Endodermal cell (in vitro differentiated cells): Measurements from ENCODE around the gene ZDHHC24. TPM values are rescaled to one million over a fixed set of nuclear protein-coding genes. Genes with fewer than 3 reads are reported as not detected.

ENCODE experiments used
- DNase-seq: peaks from one replicate; pipeline ENCODE4 v3.0.0-alpha.2; 2017
- H3K27ac ChIP-seq: 2 replicates; pipeline ENCODE4 v1.5.1; 2013; ENCODE audit warnings: mild to moderate bottlenecking, low read depth, low read length, moderate library complexity
- H3K27me3 ChIP-seq: 2 replicates; pipeline ENCODE4 v1.6.1; 2013; ENCODE audit warnings: mild to moderate bottlenecking, low read length, moderate library complexity; ENCODE audit not compliant: insufficient read depth, control insufficient read depth, poor library complexity, severe bottlenecking
- H3K36me3 ChIP-seq: 2 replicates; pipeline ENCODE4 v1.7.0; 2013; ENCODE audit warnings: mild to moderate bottlenecking, low read length, moderate library complexity; ENCODE audit not compliant: control insufficient read depth, insufficient read depth
- H3K4me1 ChIP-seq: one replicate; pipeline ENCODE4 v1.7.0; 2013; ENCODE audit warnings: low read length; ENCODE audit not compliant: control insufficient read depth, insufficient read depth
- H3K4me3 ChIP-seq: 2 replicates; pipeline ENCODE4 v1.5.1; 2013; ENCODE audit warnings: mild to moderate bottlenecking, low read length, moderate library complexity
- H3K9ac ChIP-seq: 2 replicates; pipeline ENCODE4 v1.6.1; 2013; ENCODE audit warnings: mild to moderate bottlenecking, low read length, moderate library complexity; ENCODE audit not compliant: poor library complexity, severe bottlenecking; ENCODE audit errors: extremely low read depth
- H3K9me3 ChIP-seq: 2 replicates; pipeline ENCODE4 v1.6.1; 2013; ENCODE audit warnings: mild to moderate bottlenecking, low read length, moderate library complexity; ENCODE audit not compliant: control insufficient read depth
- H3K27ac Mint-ChIP-seq: 2 replicates; pipeline ENCODE4 v1.8.0; 2020; ENCODE audit warnings: mixed read lengths
- H3K27me3 Mint-ChIP-seq: 2 replicates; pipeline ENCODE4 v1.8.0; 2021; ENCODE audit warnings: mild to moderate bottlenecking, mixed read lengths; ENCODE audit not compliant: insufficient read depth
- H3K36me3 Mint-ChIP-seq: 2 replicates; pipeline ENCODE4 v1.8.0; 2020; ENCODE audit warnings: low read depth, mixed read lengths
- H3K4me1 Mint-ChIP-seq: 2 replicates; pipeline ENCODE4 v1.8.0; 2020; ENCODE audit warnings: mixed read lengths
- H3K4me3 Mint-ChIP-seq: 2 replicates; pipeline ENCODE4 v1.8.0; 2020; ENCODE audit warnings: mild to moderate bottlenecking, moderate library complexity, mixed read lengths
- H3K9me3 Mint-ChIP-seq: 2 replicates; pipeline ENCODE4 v1.8.0; 2020; ENCODE audit warnings: mild to moderate bottlenecking, mixed read lengths
- WGBS, 2 experiments: methylation state at CpG; one replicate each; pipeline versions ENCODE4 v1.1.5 to v1.1.7; 2013; ENCODE audit warnings: missing lambda C conversion rate in 2 of 2, mixed read lengths in 1 of 2; ENCODE audit not compliant: insufficient coverage in 1 of 2, insufficient read length in 1 of 2; 5-methylcytosine and 5-hydroxymethylcytosine counted together
- total RNA-seq, 2 donors: library from RNA; stranded (reverse); fragmentation: NEBNext Ultra II Directional in 1 of 2; extraction: Animal tissue kit (Norgen Biotek cat#: 25700) in 1 of 2; gene quantifications; 2 replicates in 1 of 2; 3 replicates in 1 of 2; pipeline ENCODE4 v1.2.1, GENCODE V29; 2021
- TF ChIP-seq, protein P1 (sequence below): fragments of 200-600 bp; sonication (generic); conservative IDR thresholded peaks from 2 replicates; pipeline ENCODE4 v1.5.0; 2021; ENCODE audit warnings: antibody characterized with exemption, mild to moderate bottlenecking

The ZDHHC24 gene
- total RNA-seq, 2 donors from 2014 or later, result 10.6 to 11.7 TPM

DNA sequence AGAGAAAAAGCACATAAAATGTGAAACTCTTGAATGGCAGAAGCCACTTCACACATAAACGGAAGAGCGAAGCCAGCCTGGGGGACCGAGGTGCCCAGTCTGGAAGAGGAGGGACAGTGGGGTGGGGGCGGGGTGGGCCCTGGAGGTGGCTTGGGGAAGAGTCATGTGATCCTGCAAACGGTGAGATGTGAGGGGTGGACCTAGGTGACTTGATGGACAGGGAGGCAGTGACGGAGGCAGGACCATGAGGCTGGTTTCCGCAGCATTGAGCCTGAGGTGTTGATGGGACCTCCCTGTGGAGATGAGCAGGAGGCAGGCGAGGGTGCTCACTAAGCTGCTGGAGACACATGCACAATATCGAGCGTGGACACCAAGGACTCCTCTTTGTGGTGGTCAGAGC lies 16.8 kb downstream of the ZDHHC24 start:
- Mint-ChIP-seq H3K36me3 (peaks cover 28% of the 10 kb centered on the region), H3K4me3 (no peak overlapping the region), H3K4me1 (no peaks in the 10 kb centered on the region), H3K27me3 (no peaks in the 10 kb centered on the region), H3K27ac (peak overlapping the region; percentile 57), H3K9me3 (no peaks in the 10 kb centered on the region)
- no peaks in the 10 kb centered on the region for H3K9me3 ChIP-seq
- 86 to 87% methylated on average over 7 to 10 of the region's 10 CpGs for WGBS, 2 experiments
- peak; percentile 73 for DNase-seq
- H3K4me3 ChIP-seq, result no peak overlapping the region
- no peaks in the 10 kb centered on the region for H3K36me3 ChIP-seq
- H3K27ac ChIP-seq, result no peak overlapping the region
- no peak overlapping the region for H3K9ac ChIP-seq
- no peaks in the 10 kb centered on the region for H3K27me3 ChIP-seq
- TF ChIP-seq, protein P1, sequence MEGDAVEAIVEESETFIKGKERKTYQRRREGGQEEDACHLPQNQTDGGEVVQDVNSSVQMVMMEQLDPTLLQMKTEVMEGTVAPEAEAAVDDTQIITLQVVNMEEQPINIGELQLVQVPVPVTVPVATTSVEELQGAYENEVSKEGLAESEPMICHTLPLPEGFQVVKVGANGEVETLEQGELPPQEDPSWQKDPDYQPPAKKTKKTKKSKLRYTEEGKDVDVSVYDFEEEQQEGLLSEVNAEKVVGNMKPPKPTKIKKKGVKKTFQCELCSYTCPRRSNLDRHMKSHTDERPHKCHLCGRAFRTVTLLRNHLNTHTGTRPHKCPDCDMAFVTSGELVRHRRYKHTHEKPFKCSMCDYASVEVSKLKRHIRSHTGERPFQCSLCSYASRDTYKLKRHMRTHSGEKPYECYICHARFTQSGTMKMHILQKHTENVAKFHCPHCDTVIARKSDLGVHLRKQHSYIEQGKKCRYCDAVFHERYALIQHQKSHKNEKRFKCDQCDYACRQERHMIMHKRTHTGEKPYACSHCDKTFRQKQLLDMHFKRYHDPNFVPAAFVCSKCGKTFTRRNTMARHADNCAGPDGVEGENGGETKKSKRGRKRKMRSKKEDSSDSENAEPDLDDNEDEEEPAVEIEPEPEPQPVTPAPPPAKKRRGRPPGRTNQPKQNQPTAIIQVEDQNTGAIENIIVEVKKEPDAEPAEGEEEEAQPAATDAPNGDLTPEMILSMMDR, result no peak
- H3K4me1 ChIP-seq, result no peaks in the 10 kb centered on the region

DNA sequence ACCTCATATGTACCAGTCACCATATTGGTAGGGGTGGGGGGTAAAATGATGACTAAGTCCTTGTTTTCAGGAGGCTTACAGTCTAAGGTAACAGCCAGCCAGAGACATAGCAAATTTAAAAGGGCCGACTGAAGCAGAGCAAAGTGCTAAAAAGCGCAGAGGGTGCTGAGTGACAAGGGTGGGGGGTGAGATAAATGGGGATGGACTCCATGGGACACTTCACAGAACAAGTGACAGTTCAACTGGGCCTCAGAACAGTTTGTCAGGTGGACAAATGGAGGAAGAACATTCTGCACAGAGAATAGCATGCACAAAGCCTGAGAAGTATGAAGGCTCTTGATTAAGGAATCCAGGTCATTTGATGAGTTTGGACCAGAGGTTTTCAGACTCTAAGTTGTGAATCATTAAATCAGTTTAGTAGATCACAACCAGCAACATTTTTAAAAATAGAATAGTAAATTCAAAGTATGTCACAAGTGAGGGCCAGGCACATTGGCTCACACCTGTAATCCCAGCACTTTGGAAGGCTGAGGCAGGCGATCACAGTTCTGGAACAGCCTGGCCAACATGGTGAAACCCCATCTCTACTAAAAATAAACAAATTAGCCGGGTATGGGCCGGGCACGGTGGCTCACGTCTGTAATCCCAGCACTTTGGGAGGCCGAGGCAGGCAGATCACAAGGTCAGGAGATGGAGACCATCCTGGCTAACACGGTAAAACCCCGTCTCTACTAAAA lies 21.4 kb downstream of the ZDHHC24 start:
- H3K27me3 ChIP-seq, result no peaks in the 10 kb centered on the region
- peaks cover 34% of the 10 kb centered on the region for H3K36me3 ChIP-seq
- Mint-ChIP-seq H3K27me3 (no peaks in the 10 kb centered on the region), H3K4me1 (no peaks in the 10 kb centered on the region), H3K4me3 (no peak overlapping the region), H3K27ac (no peak overlapping the region), H3K36me3 (peaks cover 55% of the 10 kb centered on the region), H3K9me3 (no peaks in the 10 kb centered on the region)
- 93 to 100% methylated on average over 3 to 8 of the region's 10 CpGs for WGBS, 2 experiments
- no peaks in the 10 kb centered on the region for H3K4me1 ChIP-seq
- H3K27ac ChIP-seq, result no peak overlapping the region
- DNase-seq, result no peak
- no peaks in the 10 kb centered on the region for H3K9me3 ChIP-seq
- TF ChIP-seq, protein P1, result no peak
- H3K4me3 ChIP-seq, result no peak overlapping the region
- H3K9ac ChIP-seq, result no peak overlapping the region

DNA sequence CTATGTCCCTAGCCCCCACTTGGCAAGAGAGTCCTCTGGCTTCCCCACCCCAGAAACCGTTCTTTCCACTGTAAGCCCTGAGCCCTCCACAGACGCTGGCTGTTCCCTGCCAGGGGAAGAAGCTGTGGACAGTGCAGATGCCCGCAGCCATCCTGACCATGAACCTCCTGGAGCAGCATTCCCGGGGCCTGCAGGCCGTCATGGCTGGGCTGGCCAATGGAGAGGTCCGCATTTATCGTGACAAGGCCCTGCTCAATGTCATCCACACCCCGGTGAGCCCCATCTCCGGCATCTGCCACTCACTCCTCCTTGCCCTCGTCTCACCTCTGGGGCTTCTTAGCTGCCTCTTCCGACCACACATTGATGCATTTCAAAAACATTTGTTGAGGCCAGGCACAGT lies 22.2 kb downstream of the ZDHHC24 start:
- H3K27me3 ChIP-seq, result no peaks in the 10 kb centered on the region
- H3K9me3 Mint-ChIP-seq, result no peaks in the 10 kb centered on the region
- H3K36me3 ChIP-seq, result peaks cover 36% of the 10 kb centered on the region
- H3K27me3 Mint-ChIP-seq, result no peaks in the 10 kb centered on the region
- H3K9me3 ChIP-seq, result no peaks in the 10 kb centered on the region
- H3K27ac ChIP-seq, result no peak overlapping the region
- H3K4me3 Mint-ChIP-seq, result no peak overlapping the region
- TF ChIP-seq, protein P1, result no peak
- no peak overlapping the region for H3K9ac ChIP-seq
- no peaks in the 10 kb centered on the region for H3K4me1 ChIP-seq
- H3K27ac Mint-ChIP-seq, result no peak overlapping the region
- H3K36me3 Mint-ChIP-seq, result peaks cover 56% of the 10 kb centered on the region
- H3K4me1 Mint-ChIP-seq, result no peaks in the 10 kb centered on the region
- DNase-seq, result no peak
- 93 to 97% methylated on average over 11 of the region's 11 CpGs for WGBS, 2 experiments
- H3K4me3 ChIP-seq, result no peak overlapping the region
